Glutamatergic neuron (in vitro differentiated cells): ENCODE data around the gene MYO18B. TPM values are rescaled to one million over a fixed set of nuclear protein-coding genes. Genes with fewer than 3 reads are reported as not detected.

ENCODE experiments used
- DNase-seq: peaks from one replicate; pipeline ENCODE4 v3.0.0; 2022
- H3K27ac Mint-ChIP-seq: one replicate; pipeline ENCODE4 v1.8.0; 2020; ENCODE audit warnings: mild to moderate bottlenecking, mixed read lengths, inconsistent platforms; ENCODE audit not compliant: unreplicated experiment
- H3K27me3 Mint-ChIP-seq: one replicate; pipeline ENCODE4 v1.8.0; 2020; ENCODE audit warnings: mild to moderate bottlenecking, moderate library complexity, mixed read lengths, inconsistent platforms; ENCODE audit not compliant: unreplicated experiment
- H3K36me3 Mint-ChIP-seq: one replicate; pipeline ENCODE4 v1.8.0; 2020; ENCODE audit warnings: mild to moderate bottlenecking, mixed read lengths, inconsistent platforms; ENCODE audit not compliant: unreplicated experiment
- H3K4me1 Mint-ChIP-seq: one replicate; pipeline ENCODE4 v1.8.0; 2020; ENCODE audit warnings: mild to moderate bottlenecking, low read depth, mixed read lengths, inconsistent platforms; ENCODE audit not compliant: unreplicated experiment
- H3K4me3 Mint-ChIP-seq: one replicate; pipeline ENCODE4 v1.8.0; 2020; ENCODE audit warnings: mild to moderate bottlenecking, mixed read lengths, inconsistent platforms; ENCODE audit not compliant: unreplicated experiment
- H3K9me3 Mint-ChIP-seq: one replicate; pipeline ENCODE4 v1.8.0; 2020; ENCODE audit warnings: mild to moderate bottlenecking, moderate library complexity, mixed read lengths, inconsistent platforms; ENCODE audit not compliant: unreplicated experiment
- total RNA-seq: library from RNA; stranded (reverse); fragmentation: NEBNext Ultra II Directional; extraction: Animal tissue kit (Norgen Biotek cat#: 25700); gene quantifications from one replicate; pipeline ENCODE4 v1.2.1, GENCODE V29; 2021; ENCODE audit not compliant: unreplicated experiment
- TF ChIP-seq, protein P1 (sequence below): fragments of 200-600 bp; sonication (generic); IDR thresholded peaks from one replicate; pipeline ENCODE4 v1.5.0; 2021; ENCODE audit not compliant: partially characterized antibody, unreplicated experiment

Gene MYO18B
- total RNA-seq, 1 donor from 2014 or later: 0.25 TPM

- Mint-ChIP-seq H3K9me3 (peaks cover 16% of the 10 kb centered on the region), H3K4me1 (peaks cover 10% of the 10 kb centered on the region), H3K27me3 (peaks cover 5% of the 10 kb centered on the region), H3K27ac (no peak overlapping the region), H3K4me3 (no peak overlapping the region), H3K36me3 (peaks cover 2% of the 10 kb centered on the region)
- DNase-seq: no peak
- TF ChIP-seq, protein P1, sequence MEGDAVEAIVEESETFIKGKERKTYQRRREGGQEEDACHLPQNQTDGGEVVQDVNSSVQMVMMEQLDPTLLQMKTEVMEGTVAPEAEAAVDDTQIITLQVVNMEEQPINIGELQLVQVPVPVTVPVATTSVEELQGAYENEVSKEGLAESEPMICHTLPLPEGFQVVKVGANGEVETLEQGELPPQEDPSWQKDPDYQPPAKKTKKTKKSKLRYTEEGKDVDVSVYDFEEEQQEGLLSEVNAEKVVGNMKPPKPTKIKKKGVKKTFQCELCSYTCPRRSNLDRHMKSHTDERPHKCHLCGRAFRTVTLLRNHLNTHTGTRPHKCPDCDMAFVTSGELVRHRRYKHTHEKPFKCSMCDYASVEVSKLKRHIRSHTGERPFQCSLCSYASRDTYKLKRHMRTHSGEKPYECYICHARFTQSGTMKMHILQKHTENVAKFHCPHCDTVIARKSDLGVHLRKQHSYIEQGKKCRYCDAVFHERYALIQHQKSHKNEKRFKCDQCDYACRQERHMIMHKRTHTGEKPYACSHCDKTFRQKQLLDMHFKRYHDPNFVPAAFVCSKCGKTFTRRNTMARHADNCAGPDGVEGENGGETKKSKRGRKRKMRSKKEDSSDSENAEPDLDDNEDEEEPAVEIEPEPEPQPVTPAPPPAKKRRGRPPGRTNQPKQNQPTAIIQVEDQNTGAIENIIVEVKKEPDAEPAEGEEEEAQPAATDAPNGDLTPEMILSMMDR: no peak
Observed at GRCh38 chr22:25928038-25928437, 186.1 kb downstream of the MYO18B start.

- peak overlapping the region; percentile 9 for H3K4me3 Mint-ChIP-seq
Observed at GRCh38 chr22:25929321-25929878, 187.4 kb downstream of the MYO18B start.

DNA sequence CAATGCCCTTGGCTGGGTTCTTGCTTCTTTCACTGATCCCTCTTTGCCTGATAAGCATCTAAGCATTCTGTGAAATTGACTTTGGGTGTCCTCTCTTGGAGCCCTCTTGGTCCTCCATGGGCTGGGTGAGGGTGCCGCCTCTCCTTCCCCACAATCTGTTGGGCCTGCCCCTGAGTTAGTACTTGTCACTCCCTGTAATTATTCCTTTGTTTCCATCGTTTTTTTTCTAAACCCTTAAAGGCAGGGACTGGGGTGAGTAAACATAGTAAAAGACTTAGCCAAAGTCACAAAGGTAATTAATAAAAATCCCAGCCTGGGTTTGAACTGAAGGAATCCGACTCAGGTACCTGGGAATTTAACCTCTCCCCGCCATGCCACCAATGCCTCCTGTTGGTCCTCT lies 188.1 kb downstream of the MYO18B start:
- TF ChIP-seq, protein P1: no peak
- Mint-ChIP-seq H3K9me3 (peaks cover 13% of the 10 kb centered on the region), H3K4me1 (peaks cover 12% of the 10 kb centered on the region), H3K27me3 (peaks cover 8% of the 10 kb centered on the region), H3K27ac (no peak overlapping the region), H3K4me3 (no peak overlapping the region), H3K36me3 (no peaks in the 10 kb centered on the region)
- no peak for DNase-seq

More at GRCh38 chr22:25929321-25929878, 187.4 kb downstream of the MYO18B start:
- TF ChIP-seq, protein P1: no peak
- DNase-seq: no peak
- H3K27me3 Mint-ChIP-seq: peaks cover 8% of the 10 kb centered on the region
- H3K36me3 Mint-ChIP-seq: no peaks in the 10 kb centered on the region
- peaks cover 10% of the 10 kb centered on the region for H3K4me1 Mint-ChIP-seq
- peaks cover 13% of the 10 kb centered on the region for H3K9me3 Mint-ChIP-seq
- peak overlapping the region; percentile 14 for H3K27ac Mint-ChIP-seq

GRCh38 chr22:25930788-25931310 lies 188.9 kb downstream of the MYO18B start:
- peaks cover 8% of the 10 kb centered on the region for H3K27me3 Mint-ChIP-seq
- peaks cover 12% of the 10 kb centered on the region for H3K4me1 Mint-ChIP-seq
- H3K4me3 Mint-ChIP-seq: no peak overlapping the region
- H3K36me3 Mint-ChIP-seq: no peaks in the 10 kb centered on the region
- no peak for DNase-seq
- H3K27ac Mint-ChIP-seq: no peak overlapping the region
- TF ChIP-seq, protein P1: no peak
- H3K9me3 Mint-ChIP-seq: peaks cover 13% of the 10 kb centered on the region

- Mint-ChIP-seq H3K27me3 (peaks cover 5% of the 10 kb centered on the region), H3K27ac (no peak overlapping the region), H3K9me3 (peaks cover 9% of the 10 kb centered on the region), H3K4me3 (no peak overlapping the region), H3K4me1 (peaks cover 12% of the 10 kb centered on the region), H3K36me3 (no peaks in the 10 kb centered on the region)
- TF ChIP-seq, protein P1: no peak
- no peak for DNase-seq
Observed at GRCh38 chr22:25933158-25933788, 191.3 kb downstream of the MYO18B start.
